GM18868 (cell line): ENCODE results near the gene TAOK1.
"Not testable (repeated sequence)": the region's sequence is repeated elsewhere in the genome, so short reads cannot be mapped to it uniquely, and the experiment has no call there.

ENCODE experiments used
- ATAC-seq: cut with Tn5 transposase; IDR thresholded peaks from one replicate; pipeline ENCODE4 v1.9.1; 2021; ENCODE audit warnings: mild to moderate bottlenecking, moderate library complexity; ENCODE audit not compliant: unreplicated experiment

The TAOK1 gene

DNA sequence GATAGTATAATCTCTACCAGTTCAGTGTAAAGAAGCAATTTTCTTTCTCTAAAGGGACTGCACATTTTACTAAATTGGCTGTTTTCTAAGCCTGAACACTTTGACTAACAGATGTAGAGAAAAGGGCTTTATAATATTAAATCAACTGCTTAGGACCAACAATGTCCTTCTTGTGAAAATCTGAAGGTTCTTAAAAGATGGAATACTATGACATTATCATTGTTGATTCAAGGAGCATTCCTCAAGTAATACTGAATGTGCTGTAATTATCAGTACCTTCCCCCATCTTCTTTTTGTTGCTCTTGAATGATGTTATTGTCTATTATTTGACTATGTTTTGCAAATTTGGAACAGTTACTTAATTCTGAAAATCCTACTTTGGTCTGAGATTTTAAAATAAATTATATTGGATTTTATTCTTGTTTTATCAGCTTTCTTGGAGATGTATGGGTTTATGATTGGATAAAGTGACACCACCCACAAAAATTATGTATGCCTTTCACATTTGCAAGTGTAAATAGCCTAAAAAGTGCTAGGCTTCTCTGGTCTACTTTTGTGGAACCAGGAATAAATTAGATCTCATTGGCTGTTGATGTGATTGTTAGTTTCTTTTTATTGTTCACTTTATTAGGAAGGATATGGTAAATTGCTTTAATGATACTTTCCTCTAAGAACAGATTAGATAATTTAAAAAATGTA lies 53.0 kb downstream of the TAOK1 start:
- ATAC-seq, result no peak

DNA sequence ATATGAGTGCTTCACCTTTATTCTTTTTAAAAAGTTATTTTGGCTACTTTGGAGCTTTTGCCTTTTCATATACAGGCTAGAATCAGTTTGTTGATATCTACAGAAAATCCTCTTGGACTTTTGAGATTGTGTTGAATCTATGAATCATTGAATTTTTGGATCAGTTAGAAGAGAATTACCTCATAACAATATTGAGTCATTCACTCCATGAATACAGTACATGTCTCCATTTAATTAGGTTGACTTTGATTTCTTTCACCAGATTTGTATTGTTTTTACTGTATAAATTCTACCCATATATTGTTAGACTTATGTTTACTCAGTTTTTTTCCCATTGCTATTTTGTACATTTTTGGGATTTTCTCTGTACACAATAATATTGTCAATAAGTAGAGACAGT lies 54.4 kb downstream of the TAOK1 start:
- ATAC-seq, result no peak

DNA sequence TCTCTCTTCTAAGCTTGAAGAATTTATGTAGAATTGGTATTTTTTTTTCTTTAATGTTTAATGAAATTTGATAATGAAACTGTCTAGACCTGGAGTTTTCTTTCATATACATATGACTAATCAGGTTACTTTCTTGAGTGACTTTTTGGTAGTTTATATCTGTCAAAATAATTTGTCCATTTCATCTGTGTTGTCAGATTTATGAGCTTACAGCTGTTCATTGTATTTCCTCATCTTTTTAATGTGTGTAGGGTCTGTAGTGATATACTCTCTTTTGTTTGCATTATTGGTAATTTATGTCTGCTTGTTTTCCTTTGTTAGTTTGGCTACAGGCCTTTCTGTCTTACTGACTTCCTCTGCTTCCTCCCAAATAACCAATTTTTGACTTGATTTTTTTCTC lies 55.7 kb downstream of the TAOK1 start:
- ATAC-seq, result no peak

GRCh38 chr17:29449865-29450671 lies 59.9 kb downstream of the TAOK1 start:
- no peak for ATAC-seq

DNA sequence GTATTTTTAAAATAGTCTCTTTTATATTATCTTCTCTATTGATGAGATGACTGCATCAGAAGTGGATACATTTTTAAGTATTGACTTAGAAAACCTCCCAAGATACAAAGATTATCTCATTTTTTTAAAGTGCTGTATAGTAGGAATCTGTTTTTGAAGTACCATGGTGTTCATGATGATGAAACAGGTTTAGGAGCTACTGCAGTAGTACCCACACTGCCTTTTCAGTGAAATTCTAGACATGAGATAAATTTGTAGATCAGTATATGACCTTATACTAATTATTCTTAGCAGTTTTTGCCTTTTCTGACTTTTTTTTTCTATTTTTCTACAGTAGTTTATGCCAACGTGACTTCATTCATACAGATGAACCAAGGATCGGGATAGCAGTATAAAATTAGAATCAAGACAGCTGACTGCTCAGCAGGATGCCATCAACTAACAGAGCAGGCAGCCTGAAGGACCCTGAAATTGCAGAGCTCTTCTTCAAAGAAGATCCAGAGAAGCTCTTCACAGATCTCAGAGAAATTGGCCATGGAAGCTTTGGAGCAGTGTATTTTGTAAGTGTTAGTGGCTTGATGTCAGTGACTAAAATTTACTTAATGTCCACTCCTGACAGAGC lies 61.1 kb downstream of the TAOK1 start:
- ATAC-seq, result no peak

GRCh38 chr17:29458066-29458465 lies 67.9 kb downstream of the TAOK1 start:
- ATAC-seq, result no peak

- ATAC-seq, result no peak
Observed at GRCh38 chr17:29461483-29462206, 71.5 kb downstream of the TAOK1 start.

DNA sequence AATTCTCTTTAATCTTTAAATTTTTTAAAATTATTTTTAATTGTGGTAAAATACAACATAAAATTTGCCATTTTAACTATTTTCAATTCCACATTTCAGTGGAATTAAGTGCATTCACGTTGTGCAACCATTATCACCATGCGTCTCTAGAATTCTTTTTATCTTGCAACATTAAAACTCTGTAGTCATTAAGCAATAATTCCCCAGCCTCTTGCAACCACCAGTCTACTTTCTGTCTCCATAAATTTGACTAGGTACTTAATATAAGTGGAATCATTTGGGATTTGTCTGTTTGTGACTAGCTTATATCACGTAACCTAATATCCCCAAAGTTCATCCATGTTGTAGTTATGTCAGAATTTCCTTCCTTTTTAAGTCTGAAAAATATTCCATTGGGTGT lies 79.1 kb downstream of the TAOK1 start:
- no peak for ATAC-seq

- not testable (repeated sequence) for ATAC-seq
Observed at GRCh38 chr17:29473437-29473836, 83.3 kb downstream of the TAOK1 start.

DNA sequence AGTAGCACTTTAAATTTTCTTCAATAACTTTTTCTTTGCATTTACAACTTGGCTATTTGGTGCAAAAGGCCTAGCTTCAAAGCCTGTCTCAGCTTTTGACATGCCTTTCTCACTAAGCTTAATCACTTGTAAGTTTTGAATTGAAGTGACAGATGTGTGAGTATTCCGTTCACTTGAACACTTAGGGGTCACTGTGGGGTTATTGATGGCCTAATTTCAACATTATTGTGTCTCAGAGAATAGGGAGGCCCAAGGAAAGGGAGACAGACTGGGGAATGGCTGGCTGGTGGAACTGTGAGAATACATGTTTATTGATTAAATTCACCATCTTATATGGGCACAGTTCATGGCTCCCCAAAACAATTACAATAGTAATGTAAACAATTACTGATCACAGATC lies 84.1 kb downstream of the TAOK1 start:
- ATAC-seq, result no peak

DNA sequence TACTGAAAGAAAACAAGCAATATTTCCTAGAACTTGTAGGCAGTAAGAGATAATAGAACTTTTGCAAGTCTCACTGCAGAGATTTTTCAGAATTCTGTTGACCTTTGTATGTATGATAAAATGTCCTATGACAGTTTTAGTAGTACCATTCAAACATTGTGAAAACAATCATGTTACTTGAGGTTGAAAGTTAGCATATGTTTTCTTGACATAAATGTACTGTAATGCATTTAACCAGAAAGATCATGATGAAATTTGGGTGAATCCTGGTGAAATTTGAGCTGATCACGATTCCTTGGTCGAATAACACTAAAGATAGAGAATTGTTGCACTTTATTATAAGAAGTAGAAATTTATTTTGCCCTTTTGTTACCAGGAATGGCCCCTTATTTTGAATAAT lies 85.7 kb downstream of the TAOK1 start:
- no peak for ATAC-seq

DNA sequence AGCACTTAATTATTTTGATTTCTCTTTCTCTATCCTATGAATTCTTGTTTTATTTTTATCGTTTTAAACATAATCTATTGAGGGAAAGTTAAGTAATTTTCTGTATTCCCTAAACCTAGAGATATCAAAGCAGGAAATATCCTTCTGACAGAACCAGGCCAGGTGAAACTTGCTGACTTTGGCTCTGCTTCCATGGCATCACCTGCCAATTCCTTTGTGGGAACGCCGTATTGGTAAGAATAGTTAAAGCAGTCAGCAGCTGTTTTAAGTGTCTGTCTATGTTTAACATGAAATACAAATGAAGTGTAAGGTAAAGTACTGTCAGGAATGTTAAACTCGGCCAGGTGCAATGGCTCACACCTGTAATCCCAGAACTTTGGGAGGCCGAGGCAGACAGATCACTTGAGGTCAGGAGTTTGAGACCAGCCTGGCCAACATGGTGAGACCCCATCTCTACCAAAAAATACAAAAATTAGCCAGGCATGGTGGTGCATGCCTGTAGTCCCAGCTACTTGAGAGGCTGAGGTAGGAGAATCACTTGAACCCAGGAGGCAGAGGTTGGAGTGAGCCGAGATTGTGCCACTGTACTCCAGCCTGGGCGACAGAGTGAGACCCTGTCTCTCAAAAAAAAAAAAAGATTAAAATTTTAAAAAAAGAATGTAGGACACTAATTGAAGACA lies 90.2 kb downstream of the TAOK1 start:
- ATAC-seq, result not testable (repeated sequence)

- no peak for ATAC-seq
Observed at GRCh38 chr17:29483503-29483902, 93.3 kb downstream of the TAOK1 start.

GRCh38 chr17:29495011-29495410 lies 104.8 kb downstream of the TAOK1 start:
- no peak for ATAC-seq

- ATAC-seq, result no peak
Observed at GRCh38 chr17:29504711-29505110, 114.5 kb downstream of the TAOK1 start.

DNA sequence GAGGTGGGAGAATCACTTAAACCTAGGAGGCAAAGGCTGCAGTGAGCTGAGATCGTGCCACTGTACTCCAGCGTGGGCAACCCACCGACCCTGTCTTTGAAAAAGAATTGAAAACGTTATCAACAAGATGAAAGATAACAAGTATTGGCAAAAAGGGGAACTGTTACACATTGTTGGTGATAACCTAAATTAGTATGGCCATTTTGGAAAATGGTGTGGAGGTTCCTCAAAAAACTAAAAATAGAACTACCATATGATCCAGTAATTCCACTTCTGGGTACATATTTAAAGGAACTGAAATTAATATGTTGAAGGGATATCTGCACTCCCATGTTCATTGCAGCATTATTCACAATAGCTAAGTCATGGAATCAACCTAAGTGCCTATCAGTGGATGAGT lies 115.7 kb downstream of the TAOK1 start:
- no peak for ATAC-seq

DNA sequence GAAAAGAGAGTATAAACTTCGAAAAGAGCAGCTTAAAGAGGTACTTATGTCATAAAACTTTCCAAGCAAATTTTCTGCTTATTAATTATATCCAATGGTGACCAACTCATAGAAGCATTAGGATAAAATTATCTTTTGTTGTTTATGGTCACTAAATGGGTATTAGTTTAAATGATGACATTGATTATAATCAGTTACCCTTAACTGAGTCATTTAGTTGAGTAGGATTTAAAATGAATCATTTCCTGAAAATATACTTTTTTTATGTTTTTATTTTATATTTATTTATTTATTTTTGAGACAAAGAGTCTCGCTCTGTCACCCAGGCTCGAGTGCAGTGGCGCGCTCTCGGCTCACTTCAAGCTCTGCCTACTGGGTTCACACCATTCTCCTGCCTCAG lies 120.8 kb downstream of the TAOK1 start:
- no peak for ATAC-seq

- ATAC-seq, result no peak
Observed at GRCh38 chr17:29514792-29515191, 124.6 kb downstream of the TAOK1 start.

- no peak for ATAC-seq
Observed at GRCh38 chr17:29518359-29518758, 128.2 kb downstream of the TAOK1 start.

DNA sequence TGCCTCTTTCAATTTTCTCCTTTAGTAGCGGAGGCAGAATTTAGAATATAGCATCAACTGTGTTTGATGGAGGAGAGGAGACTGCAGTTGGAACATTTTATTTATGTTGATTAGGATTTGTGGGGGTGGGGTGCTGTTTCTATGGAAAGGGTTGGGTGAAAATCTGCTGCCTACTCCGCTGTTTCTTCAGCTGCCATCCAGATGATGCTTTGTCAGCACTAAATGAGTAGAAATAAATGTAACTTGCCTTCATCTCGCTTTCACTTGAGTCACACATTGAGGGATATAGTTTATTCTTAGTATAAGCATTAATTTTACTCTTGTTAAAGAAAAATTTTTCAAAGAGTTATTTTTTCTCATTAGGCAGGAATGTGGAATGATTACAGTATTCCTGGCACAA lies 134.5 kb downstream of the TAOK1 start:
- no peak for ATAC-seq

DNA sequence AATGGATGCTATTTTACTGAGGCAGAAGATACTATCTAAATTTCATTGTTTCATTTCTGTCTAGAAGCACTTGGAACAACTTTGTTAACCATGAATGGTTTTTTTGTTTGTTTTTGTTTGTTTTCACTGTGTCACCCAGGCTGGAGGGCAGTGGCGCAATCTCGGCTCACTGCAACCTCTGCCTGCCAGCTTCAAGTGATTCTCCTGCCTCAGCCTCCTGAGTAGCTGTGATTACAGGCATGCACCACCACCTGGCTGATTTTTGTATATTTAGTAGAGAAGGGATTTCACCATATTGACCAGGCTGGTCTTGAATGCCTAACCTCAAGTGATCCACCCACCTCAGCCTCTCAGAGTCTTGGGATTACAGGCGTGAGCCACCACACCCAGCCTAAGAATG lies 136.2 kb downstream of the TAOK1 start:
- ATAC-seq, result no peak
